Measurements from ENCODE around the gene ARGLU1.

The ARGLU1 gene

DNA sequence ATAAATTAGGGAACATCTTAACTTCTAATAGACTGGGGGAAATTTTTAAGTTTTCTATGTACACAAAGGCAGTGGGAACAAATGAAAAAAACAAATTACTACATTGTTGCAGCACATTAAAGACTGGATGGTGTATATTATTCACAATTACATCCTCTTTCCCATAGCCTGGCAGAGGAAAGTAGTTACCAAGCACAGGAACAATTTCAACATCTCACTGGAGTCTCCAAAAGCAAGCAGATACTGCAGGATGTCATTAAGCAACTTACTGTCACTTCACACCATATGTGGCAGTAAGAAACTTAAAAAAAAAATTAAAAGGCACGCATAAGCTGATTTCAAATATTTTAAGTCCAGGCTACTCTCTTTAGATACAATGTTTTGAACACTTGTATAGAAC, 26.1 kb downstream of the ARGLU1 start:
- no peak for DNase-seq (ENCODE audit: low read depth in 2 of 2)

DNA sequence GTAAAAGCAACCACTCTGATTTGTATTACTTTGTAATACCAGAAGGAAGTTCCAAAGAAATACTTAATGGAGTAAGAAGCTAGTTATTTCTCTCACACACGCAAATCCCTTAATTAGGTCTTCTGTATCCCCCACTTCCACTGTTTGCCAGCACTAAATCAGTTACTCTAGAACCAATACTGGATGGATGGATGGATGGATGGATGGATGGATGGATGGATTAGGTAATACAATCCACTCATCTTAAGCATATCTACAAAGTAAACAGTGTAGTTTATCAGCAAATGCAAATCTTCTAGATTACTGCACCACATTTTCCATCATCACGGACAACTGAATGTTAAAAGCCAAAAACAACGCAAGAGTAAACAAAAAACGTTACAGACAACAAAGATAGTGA, 27.3 kb downstream of the ARGLU1 start:
- no peak for DNase-seq (ENCODE audit: low read depth in 2 of 2)

DNA sequence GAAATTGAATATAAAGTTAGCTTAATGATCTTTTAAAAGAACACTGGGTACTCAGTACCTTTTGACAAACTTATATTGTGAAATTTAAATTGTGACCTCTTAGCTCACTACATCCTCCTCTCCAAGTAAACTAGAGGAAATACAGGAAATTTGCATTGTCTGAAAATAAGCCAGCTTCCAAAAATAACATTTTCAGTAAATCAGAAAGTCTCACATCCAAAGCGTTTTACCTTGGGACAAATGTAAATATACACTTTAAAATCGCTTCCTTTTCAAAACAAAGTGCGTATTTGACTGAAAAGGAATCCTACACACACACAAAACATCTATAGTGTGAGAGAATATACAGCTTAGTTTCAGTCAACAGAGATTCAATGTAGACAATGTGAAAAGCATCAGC, 30.4 kb downstream of the ARGLU1 start:
- no peak for DNase-seq (ENCODE audit: low read depth in 2 of 2)

- DNase-seq (ENCODE audit: low read depth in 2 of 2): peak; percentile 65 to 92
These were observed 31.5 kb downstream of the ARGLU1 start for GRCh38 chr13:106536244-106537034.

DNA sequence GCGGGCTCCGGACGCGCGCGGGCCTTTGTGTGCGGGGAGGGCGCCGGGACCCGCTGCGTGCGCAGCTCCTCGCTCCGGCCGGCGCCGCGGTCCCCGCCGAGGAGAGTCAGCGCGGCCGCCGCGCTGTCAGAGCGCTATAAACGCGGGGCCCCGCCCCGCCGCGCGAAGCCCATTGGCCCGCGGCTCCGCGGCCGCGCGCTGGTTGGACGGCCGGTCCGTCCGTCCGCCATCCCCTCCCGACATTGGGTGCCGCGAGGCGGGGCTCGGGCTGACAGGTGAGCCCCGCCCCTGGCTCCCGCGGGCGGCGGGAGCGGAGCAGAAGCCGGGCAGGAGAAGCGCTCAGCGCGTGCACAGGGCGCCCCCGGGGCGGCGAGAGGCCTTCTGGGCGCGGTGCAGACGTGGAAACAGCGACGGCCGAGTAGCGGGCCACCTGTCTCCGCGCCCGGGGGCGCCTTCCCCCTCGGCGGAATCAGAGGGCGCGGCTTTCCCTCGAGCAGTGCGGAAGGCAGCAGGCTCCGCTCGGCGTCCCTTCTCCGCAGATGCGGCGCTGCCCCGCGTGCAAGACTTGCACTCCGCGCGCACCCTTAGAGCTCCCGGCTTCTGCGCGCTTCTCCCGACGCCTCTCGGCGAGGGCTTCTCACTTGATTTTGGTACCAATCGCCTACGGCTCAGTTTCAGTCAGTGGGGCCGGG, 32.2 kb downstream of the ARGLU1 start, which contains the start of gene EFNB2:
Gene EFNB2, minus strand, starts transcription at position 111 of the 692 bp plus-strand sequence. CDS start 698 bp downstream, outside the sequence.
- peak; percentile 63 to 73 for DNase-seq (ENCODE audit: low read depth in 2 of 2)

- no peak for DNase-seq (ENCODE audit: low read depth in 2 of 2)
These were observed 33.0 kb downstream of the ARGLU1 start for GRCh38 chr13:106534639-106535551.

GRCh38 chr13:106533943-106534638, 33.8 kb downstream of the ARGLU1 start:
- peak in 1 of 2 donors; percentile 4 for DNase-seq (ENCODE audit: low read depth in 2 of 2)

DNA sequence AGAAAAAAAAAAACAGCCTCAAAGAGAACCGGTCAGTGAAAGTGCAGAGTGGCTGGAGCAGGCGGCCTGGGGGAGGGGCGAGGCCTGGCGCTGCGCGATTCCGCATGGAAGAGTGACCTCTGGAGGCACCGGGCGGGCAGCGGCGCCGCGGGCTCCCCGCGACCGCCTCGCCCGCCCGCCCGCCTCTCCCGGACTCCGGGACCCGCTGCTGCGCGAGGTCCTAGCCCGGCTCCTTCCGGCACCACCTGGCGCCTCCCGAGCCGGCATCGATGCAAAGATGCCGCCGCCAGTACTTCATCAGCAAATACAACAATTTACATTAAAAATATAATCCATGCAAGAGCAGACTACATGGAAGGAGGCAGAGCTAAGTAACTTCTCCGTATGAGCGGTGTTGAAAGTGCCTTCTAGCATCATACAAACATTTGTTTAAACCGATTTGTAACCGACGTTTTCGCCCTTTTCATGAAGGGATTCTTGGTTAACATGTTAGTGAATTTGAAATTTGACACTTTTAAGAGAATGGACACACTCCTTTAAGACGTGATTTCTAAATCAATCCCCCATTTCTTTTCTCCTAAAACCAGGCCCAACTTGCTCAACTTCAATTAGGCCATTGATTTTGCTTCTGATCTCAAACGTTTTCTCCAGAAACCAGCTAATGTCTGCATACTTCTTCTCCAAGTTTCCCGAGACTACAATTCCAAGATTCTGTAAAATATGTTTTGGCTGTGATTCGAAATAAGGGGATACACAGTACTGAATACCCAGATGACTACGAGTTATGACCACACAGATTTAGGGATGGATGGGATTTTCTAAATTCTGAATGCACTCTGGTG, 34.6 kb downstream of the ARGLU1 start:
- no peak for DNase-seq (ENCODE audit: low read depth in 2 of 2)

DNA sequence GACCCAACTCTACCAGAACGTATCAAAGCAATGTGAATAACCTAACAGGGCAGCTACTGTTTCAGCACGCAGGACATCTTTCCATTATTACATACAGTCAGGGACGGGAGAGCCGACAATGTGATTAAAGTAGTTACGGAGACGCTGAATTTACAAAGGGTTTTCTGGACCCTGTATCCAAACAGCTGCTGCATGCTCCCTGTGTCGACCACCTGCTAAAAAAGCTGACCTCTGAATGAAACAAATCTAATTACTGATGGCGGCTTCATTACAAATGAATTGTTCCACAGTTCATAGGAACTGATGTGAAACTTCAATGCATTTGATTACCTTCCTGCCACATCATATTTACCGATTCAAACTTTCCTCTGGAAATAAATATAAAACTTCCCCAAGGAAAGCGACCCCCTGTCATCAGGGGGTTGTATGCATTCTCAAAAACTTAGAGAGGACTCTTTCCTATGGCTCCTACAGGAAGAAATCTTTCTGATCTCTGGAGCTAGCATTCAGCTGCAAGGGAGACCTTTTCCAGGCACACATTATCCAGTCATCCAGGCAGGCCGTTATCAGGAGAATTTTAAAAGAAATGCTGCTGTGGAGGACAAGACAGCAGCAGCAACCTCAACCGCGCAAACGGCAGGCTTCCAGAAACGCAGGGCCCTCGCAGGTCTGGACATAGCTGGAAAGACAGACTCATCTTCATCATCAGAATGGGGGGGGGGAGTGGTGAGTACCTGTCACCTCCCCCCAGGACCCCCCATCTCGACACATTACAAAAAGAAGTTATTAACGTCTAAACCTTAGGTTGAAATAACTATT, 35.6 kb downstream of the ARGLU1 start:
- no peak for DNase-seq (ENCODE audit: low read depth in 2 of 2)

DNA sequence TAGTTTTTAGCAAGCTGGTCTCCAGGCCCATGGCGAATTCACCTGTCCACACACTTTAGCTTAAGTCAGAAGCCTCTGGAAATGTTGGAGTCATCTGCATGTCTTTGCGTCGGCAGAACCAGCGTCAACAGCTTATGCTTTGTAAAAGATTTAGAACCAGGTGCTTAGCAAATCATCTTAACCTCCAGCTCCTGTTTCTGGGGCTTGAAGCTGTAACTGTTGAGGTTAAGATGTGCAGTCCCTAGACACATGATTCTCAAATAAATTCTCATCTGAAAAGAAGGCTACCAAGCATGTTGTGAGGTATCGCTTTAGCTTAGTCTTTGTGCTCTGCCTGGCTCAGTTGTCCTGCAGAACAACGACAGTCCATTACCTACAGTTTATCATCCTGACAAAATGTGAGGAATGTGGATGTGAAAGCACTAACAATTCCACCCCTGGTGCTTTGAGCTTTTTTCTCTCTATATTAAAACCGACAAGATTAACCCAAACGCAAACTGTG, 36.9 kb downstream of the ARGLU1 start:
- DNase-seq (ENCODE audit: low read depth in 2 of 2): no peak

GRCh38 chr13:106530171-106530851, 37.6 kb downstream of the ARGLU1 start:
- DNase-seq (ENCODE audit: low read depth in 2 of 2): no peak

DNA sequence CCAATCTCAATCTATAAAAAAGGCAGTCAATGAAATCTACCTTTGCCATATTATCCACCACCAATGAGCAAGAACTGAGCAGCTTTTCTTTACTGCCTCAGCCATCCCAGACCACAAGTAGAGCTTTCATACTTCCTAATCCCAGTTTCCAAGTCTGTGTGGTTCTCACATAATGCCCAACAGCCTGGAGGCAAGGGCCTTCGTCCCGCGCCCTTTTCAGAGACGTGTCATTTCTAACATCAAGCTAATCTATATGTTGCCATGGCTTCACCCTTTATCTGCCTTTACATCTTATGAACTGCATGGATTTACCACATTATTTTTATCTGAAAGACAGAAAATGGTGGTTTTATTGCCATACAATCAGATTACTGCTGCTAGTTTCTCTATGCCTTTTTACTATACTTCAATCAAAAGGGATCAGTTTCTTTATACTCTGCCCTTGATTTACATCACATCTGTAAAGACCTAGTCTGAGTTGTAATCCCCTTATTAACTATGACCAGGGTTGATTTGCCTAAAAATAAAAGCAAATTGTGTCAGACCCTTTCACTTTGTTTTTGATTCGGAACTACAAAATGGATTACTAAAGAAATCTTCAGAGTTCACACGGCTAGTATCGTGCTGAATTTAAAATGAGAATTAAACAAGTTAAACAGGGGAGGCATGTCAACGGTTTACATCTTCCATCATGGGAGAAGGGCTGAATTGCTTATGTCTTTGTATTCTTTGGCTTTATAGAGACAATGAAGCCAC, 38.3 kb downstream of the ARGLU1 start:
- no peak for DNase-seq (ENCODE audit: low read depth in 2 of 2)

DNA sequence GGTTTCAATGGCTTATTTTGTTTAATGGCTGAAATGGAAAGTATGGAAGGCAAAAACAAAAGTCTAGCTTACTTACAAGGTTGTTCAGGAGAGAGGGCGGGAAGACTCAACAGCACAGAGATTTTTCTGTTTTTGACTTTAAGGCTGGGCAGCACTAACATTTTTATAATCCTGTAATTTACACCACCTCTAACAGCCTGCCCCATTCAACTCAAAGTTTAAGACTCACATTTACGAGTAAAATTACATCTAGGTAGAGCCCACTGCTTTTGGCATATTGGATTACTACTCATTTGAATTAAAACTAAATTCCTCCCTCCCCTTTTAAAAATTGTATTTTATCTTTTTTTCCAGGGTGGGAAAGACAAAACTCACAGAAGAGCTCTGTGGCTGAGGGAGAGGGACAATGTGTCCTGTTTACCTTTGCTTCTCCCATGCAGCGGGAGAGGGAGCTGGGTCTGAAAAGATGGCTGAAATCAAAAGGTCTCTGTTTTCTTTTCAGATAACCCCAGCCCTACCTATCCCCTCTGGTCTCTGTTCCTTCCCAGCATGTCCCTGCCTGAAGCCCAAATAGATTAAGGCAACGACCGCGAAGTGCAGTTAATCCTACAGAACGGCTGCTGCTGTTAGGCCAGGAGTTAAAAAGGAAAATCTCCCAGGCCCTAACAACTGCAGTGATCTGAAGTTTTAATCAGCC, 39.1 kb downstream of the ARGLU1 start:
- DNase-seq (ENCODE audit: low read depth in 2 of 2): no peak

GRCh38 chr13:106527826-106528225, 40.1 kb downstream of the ARGLU1 start:
- DNase-seq (ENCODE audit: low read depth in 2 of 2): no peak

DNA sequence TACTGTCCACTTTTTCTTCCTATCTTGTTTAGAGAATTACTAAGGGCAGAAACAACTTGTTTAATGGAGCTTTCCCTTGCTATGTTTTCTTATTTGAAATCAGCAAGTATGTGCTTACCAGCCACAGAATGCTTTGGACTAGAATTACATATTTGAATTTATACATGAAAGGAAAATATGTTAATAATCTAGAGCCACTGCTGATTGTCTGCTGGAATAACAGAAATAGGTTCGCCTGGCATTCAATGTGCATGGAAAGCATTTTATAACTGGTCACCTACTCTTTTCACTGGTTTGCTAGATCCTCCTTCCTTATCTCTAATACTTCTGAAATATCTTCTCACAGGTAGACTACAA, 40.5 kb downstream of the ARGLU1 start:
- DNase-seq (ENCODE audit: low read depth in 2 of 2): no peak

GRCh38 chr13:106526738-106527444, 41.0 kb downstream of the ARGLU1 start:
- no peak for DNase-seq (ENCODE audit: low read depth in 2 of 2)

DNA sequence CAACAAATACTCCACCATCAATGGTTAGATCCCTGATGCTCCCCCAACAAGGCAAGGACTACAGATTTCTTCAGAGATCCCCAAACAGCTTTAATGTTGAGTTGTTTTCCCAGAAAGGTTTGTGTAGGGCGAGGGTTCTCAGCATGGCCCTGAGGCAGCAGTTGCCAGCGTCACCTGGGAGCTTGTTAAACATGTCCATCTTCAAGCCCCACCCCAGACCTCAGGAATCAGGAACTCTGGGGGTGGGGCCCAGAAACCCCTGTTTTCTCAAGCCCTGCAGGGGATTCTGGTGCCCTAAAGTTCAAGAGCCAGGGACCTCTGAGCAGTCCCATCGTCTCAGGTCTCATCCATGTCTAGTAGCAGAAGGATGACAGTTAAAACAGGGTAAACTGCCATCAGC, 42.1 kb downstream of the ARGLU1 start:
- DNase-seq (ENCODE audit: low read depth in 2 of 2): no peak

Data from stimulated activated CD4-positive, alpha-beta T cell treated with anti-CD3 and anti-CD28 coated beads, Interleukin-1b, Interleukin-23, amount 100 ng/mL, for 1 hour (primary cell).